H9 (cell line): ENCODE results near the gene CELF1. TPM values are rescaled to one million over a fixed set of nuclear protein-coding genes. Genes with fewer than 3 reads are reported as not detected.

Experiments used
- DNase-seq: peaks from one replicate; pipeline ENCODE4 v3.0.0-alpha.2; 2017
- H2AFZ ChIP-seq: one replicate; pipeline ENCODE4 v1.6.1; 2013; ENCODE audit warnings: mild to moderate bottlenecking, low read length, control low read depth, moderate library complexity
- H2AK5ac ChIP-seq: 2 replicates; pipeline ENCODE4 v1.6.1; 2013; ENCODE audit warnings: low read length, control low read depth, mixed read lengths; ENCODE audit not compliant: insufficient read length
- H2BK120ac ChIP-seq: one replicate; pipeline ENCODE4 v1.6.1; 2013; ENCODE audit warnings: low read depth, mild to moderate bottlenecking, low read length, control low read depth, inconsistent platforms; ENCODE audit not compliant: poor library complexity, severe bottlenecking
- H2BK12ac ChIP-seq: 2 replicates; pipeline ENCODE4 v1.6.1; 2013; ENCODE audit warnings: low read length, control low read depth, mixed read lengths, low read depth; ENCODE audit not compliant: insufficient read length
- H2BK15ac ChIP-seq: 2 replicates; pipeline ENCODE4 v1.6.1; 2013; ENCODE audit warnings: low read depth, low read length, control low read depth
- H2BK20ac ChIP-seq: one replicate; pipeline ENCODE4 v1.6.1; 2013; ENCODE audit warnings: low read depth, mild to moderate bottlenecking, low read length, control low read depth, inconsistent platforms; ENCODE audit not compliant: poor library complexity, severe bottlenecking
- H2BK5ac ChIP-seq: 2 replicates; pipeline ENCODE4 v1.6.1; 2013; ENCODE audit warnings: low read length, control low read depth, mixed read lengths; ENCODE audit not compliant: insufficient read length
- H3K14ac ChIP-seq: 2 replicates; pipeline ENCODE4 v1.6.1; 2013; ENCODE audit warnings: low read length, control low read depth; ENCODE audit not compliant: insufficient read depth
- H3K18ac ChIP-seq: 2 replicates; pipeline ENCODE4 v1.6.1; 2013; ENCODE audit warnings: low read depth, mild to moderate bottlenecking, mixed read lengths, low read length, control low read depth; ENCODE audit not compliant: insufficient read length
- H3K23ac ChIP-seq: 2 replicates; pipeline ENCODE4 v1.6.1; 2013; ENCODE audit warnings: low read length, control low read depth, mixed read lengths, low read depth; ENCODE audit not compliant: insufficient read length
- H3K23me2 ChIP-seq: 2 replicates; pipeline ENCODE4 v1.6.1; 2013; ENCODE audit warnings: low read depth, mild to moderate bottlenecking, mixed read lengths, low read length, control low read depth; ENCODE audit not compliant: insufficient read length, poor library complexity, severe bottlenecking
- H3K27ac ChIP-seq: 2 replicates; pipeline ENCODE4 v1.5.1; 2013; ENCODE audit warnings: low read length, control low read depth, mixed read lengths, low read depth; ENCODE audit not compliant: insufficient read length
- H3K27me3 ChIP-seq: 2 replicates; pipeline ENCODE4 v1.6.1; 2013; ENCODE audit warnings: low read length, control low read depth, inconsistent platforms; ENCODE audit not compliant: insufficient read depth
- H3K4ac ChIP-seq: 2 replicates; pipeline ENCODE4 v1.6.1; 2013; ENCODE audit warnings: low read depth, mild to moderate bottlenecking, control low read depth, inconsistent platforms, low read length, moderate library complexity
- H3K4me1 ChIP-seq: 2 replicates; pipeline ENCODE4 v1.6.1; 2013; ENCODE audit warnings: low read length, control low read depth, inconsistent platforms; ENCODE audit not compliant: insufficient read depth
- H3K4me2 ChIP-seq: 2 replicates; pipeline ENCODE4 v1.6.1; 2013; ENCODE audit warnings: low read length, control low read depth, mixed read lengths; ENCODE audit not compliant: insufficient read length, insufficient read depth
- H3K56ac ChIP-seq: 2 replicates; pipeline ENCODE4 v1.6.1; 2013; ENCODE audit warnings: low read depth, mild to moderate bottlenecking, mixed read lengths, low read length, control low read depth; ENCODE audit not compliant: insufficient read length
- H3K79me1 ChIP-seq: 2 replicates; pipeline ENCODE4 v1.6.1; 2013; ENCODE audit warnings: low read depth, mild to moderate bottlenecking, moderate library complexity, low read length, control low read depth, inconsistent platforms; ENCODE audit not compliant: insufficient read depth, poor library complexity, severe bottlenecking
- H3K79me2 ChIP-seq: 2 replicates; pipeline ENCODE4 v1.6.1; 2013; ENCODE audit warnings: low read length, control low read depth, inconsistent platforms; ENCODE audit not compliant: insufficient read depth
- H3K9ac ChIP-seq: 2 replicates; pipeline ENCODE4 v1.6.1; 2013; ENCODE audit warnings: low read length, control low read depth, mixed read lengths; ENCODE audit not compliant: insufficient read length; ENCODE audit errors: extremely low read depth
- H3K9me3 ChIP-seq: one replicate; pipeline ENCODE4 v1.6.1; 2013; ENCODE audit warnings: low read depth, low read length, inconsistent platforms; ENCODE audit not compliant: control insufficient read depth
- H3T11ph ChIP-seq: one replicate; pipeline ENCODE4 v1.6.1; 2013; ENCODE audit warnings: mild to moderate bottlenecking, low read length, control low read depth, inconsistent platforms
- H4K20me1 ChIP-seq: one replicate; pipeline ENCODE4 v1.6.1; 2013; ENCODE audit not compliant: control insufficient read depth, insufficient read length, insufficient read depth
- H4K5ac ChIP-seq: 2 replicates; pipeline ENCODE4 v1.6.1; 2013; ENCODE audit warnings: low read depth, mild to moderate bottlenecking, mixed read lengths, low read length, control low read depth; ENCODE audit not compliant: insufficient read length
- H4K8ac ChIP-seq: replicated peaks from 2 replicates; pipeline ENCODE4 v1.6.1; 2013; ENCODE audit warnings: low read length, control low read depth, mixed read lengths, low read depth; ENCODE audit not compliant: insufficient read length
- H4K91ac ChIP-seq: 2 replicates; pipeline ENCODE4 v1.6.1; 2013; ENCODE audit warnings: low read depth, mild to moderate bottlenecking, moderate library complexity, mixed read lengths, low read length, control low read depth; ENCODE audit not compliant: insufficient read length
- H3K27ac Mint-ChIP-seq, 3 experiments: 2 replicates in 2 of 3; 3 replicates in 1 of 3; pipeline ENCODE4 v1.8.0; 2020 to 2021; ENCODE audit warnings: mixed read lengths in 3 of 3, mild to moderate bottlenecking in 1 of 3, moderate library complexity in 1 of 3
- H3K27me3 Mint-ChIP-seq: 2 replicates; pipeline ENCODE4 v1.8.0; 2021; ENCODE audit warnings: low read depth, mild to moderate bottlenecking, moderate library complexity, mixed read lengths
- H3K36me3 Mint-ChIP-seq, 3 experiments: 2 replicates in 2 of 3; 3 replicates in 1 of 3; pipeline ENCODE4 v1.8.0; 2020 to 2021; ENCODE audit warnings: low read depth in 3 of 3, mixed read lengths in 3 of 3; ENCODE audit not compliant: insufficient read depth in 1 of 3
- H3K4me1 Mint-ChIP-seq, 2 experiments: 2 replicates each; pipeline ENCODE4 v1.8.0; 2020; ENCODE audit warnings: mixed read lengths in 2 of 2
- H3K4me3 Mint-ChIP-seq, 2 experiments: 2 replicates in 1 of 2; 3 replicates in 1 of 2; pipeline ENCODE4 v1.8.0; 2020 to 2021; ENCODE audit warnings: mild to moderate bottlenecking in 2 of 2, mixed read lengths in 2 of 2, moderate library complexity in 1 of 2
- H3K9me3 Mint-ChIP-seq, 2 experiments: 2 replicates in 1 of 2; 3 replicates in 1 of 2; pipeline ENCODE4 v1.8.0; 2020; ENCODE audit warnings: mild to moderate bottlenecking in 2 of 2, mixed read lengths in 2 of 2, moderate library complexity in 1 of 2
- CTCF ChIP-seq: fragments of 200-600 bp; sonication (generic); conservative IDR thresholded peaks from 3 replicates; pipeline ENCODE4 v1.8.0; 2021; ENCODE audit warnings: antibody characterized with exemption, mild to moderate bottlenecking
- WGBS: extraction: QIAGEN DNeasy Blood & Tissue Kit; methylation state at CpG from one replicate; pipeline ENCODE4 v1.1.7; 2013; ENCODE audit warnings: missing lambda C conversion rate, low lambda C conversion rate, mixed read lengths; ENCODE audit not compliant: insufficient read length; ENCODE audit errors: extremely low coverage; 5-methylcytosine and 5-hydroxymethylcytosine counted together
- total RNA-seq: library from RNA; stranded (reverse); gene quantifications from 2 replicates; pipeline ENCODE4 v1.2.1, GENCODE V29; 2021

The CELF1 gene
- total RNA-seq, 1 experiment from 2014 or later = 211 TPM

GRCh38 chr11:47426062-47426956, 126.6 kb downstream of the CELF1 start, which contains the start of gene PSMC3:
Gene PSMC3, minus strand, starts transcription at chr11:47426439. Its CDS starts 160 bp downstream, at chr11:47426279.
- Histone ChIP-seq H3K56ac (no peak within 1 kb of the TSS), H3K4me1 (peaks cover 3% of the 10 kb centered on the region; the same call in 1 of the 2 replicates), H3K79me1 (peaks cover 9% of the 10 kb centered on the region), H3K9ac (peak within 1 kb of the TSS; percentile 90), H4K5ac (peak within 1 kb of the TSS; percentile 96), H3K4me2 (peak within 1 kb of the TSS; percentile 91), H3K9me3 (no peaks in the 10 kb centered on the region), H3K23me2 (peaks cover 7% of the 10 kb centered on the region), H4K91ac (no peak within 1 kb of the TSS), H2BK120ac (no peak within 1 kb of the TSS), H3K18ac (peak within 1 kb of the TSS; percentile 98), H3K79me2 (no peaks in the 10 kb centered on the region; the same call in 1 of the 2 replicates), H4K8ac (no peak within 1 kb of the TSS), H4K20me1 (peaks cover 3% of the 10 kb centered on the region), H2AFZ (peak within 1 kb of the TSS; percentile 27), H3T11ph (peak within 1 kb of the TSS; percentile 90), H2BK15ac (no peak within 1 kb of the TSS), H3K4ac (no peak within 1 kb of the TSS; the same call in none of the 2 replicates), H2BK20ac (no peak within 1 kb of the TSS), H3K23ac (no peak within 1 kb of the TSS), H2BK12ac (no peak within 1 kb of the TSS), H3K27ac (no peak within 1 kb of the TSS), H3K14ac (peak within 1 kb of the TSS; percentile 94), H3K27me3 (no peaks in the 10 kb centered on the region), H2AK5ac (no peak within 1 kb of the TSS), H2BK5ac (no peak within 1 kb of the TSS)
- peak within 1 kb of the TSS; percentile 100 for H3K27ac Mint-ChIP-seq
- peak; percentile 95 for DNase-seq
- H3K9me3 Mint-ChIP-seq = peaks cover 0 to 3% of the 10 kb centered on the region in 2 experiments; a peak in 2 of 5 replicates
- H3K4me1 Mint-ChIP-seq = peaks cover 9 to 11% of the 10 kb centered on the region in 2 experiments
- WGBS = no CpG with 5 or more reads among the region's 62 CpGs
- H3K4me3 Mint-ChIP-seq = peak within 1 kb of the TSS; percentile 98 to 99
- no peaks in the 10 kb centered on the region for H3K27me3 Mint-ChIP-seq
- no peak for TF ChIP-seq CTCF
- H3K36me3 Mint-ChIP-seq = peaks cover 29 to 46% (median 46%) of the 10 kb centered on the region in 3 experiments; a peak in 6 of 7 replicates
